ENCODE results near the gene CARTPT.

DNA sequence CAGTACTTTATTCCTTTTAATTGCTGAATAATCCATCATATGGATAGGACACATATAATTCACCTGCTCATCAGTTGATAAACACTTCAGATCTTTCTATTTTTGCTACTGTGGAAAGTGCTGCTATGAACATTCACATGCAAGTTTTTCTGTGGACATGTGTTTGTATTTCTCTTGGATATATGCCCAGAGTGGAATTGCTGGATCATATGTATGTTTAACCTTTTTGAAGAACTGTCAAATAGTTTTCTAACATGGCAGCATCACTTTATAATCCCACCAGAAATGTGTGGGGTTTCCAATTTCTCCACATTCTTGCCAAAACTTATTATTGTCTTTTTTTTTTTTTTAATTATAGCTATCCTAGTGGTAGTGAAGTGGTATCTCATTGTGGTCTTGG, 15.1 kb downstream of the CARTPT start:
- no peak for TF ChIP-seq GATA3 (IDR thresholded peaks at IDR 0.05; ENCODE audit: low read depth, low read length)
- no peak for TF ChIP-seq GATA2 (IDR thresholded peaks at IDR 0.05; ENCODE audit: low read depth, low read length)

Data from SH-SY5Y (cell line).